Fibroblast of skin of left quadriceps (primary cell): Measurements from ENCODE around the gene ESR1.
A peak's percentile ranks its signal among the peaks of the same experiment; 100 is the strongest.

ENCODE experiments used
- DNase-seq, 2 experiments: peaks; one replicate each; pipeline ENCODE4 v3.0.0-alpha.2; 2013; ENCODE audit warnings: low read depth in 2 of 2

Gene ESR1

GRCh38 chr6:152173321-152173720 lies 365.8 kb downstream of the ESR1 start:
- peak in 1 of 2 experiments; percentile 11 for DNase-seq

GRCh38 chr6:152173957-152174356 lies 366.5 kb downstream of the ESR1 start:
- DNase-seq = no peak

- no peak for DNase-seq
These were observed 368.8 kb downstream of the ESR1 start for GRCh38 chr6:152176268-152176667.
